Measurements from ENCODE around the gene MAP2K2.

Gene MAP2K2

GRCh38 chr19:4043966-4044715 is 79.8 kb downstream of the MAP2K2 start:
- no peak for DNase-seq (ENCODE audit: low spot score)

- DNase-seq (ENCODE audit: low spot score) = no peak
Measured at GRCh38 chr19:4043401-4043800, 80.5 kb downstream of the MAP2K2 start.

- DNase-seq (ENCODE audit: low spot score) = no peak
Measured at GRCh38 chr19:4042731-4043082, 81.2 kb downstream of the MAP2K2 start.

GRCh38 chr19:4042064-4042730 is 81.7 kb downstream of the MAP2K2 start:
- DNase-seq (ENCODE audit: low spot score) = no peak
